ENCODE measurements around the gene GAK. TPM values are rescaled to one million over a fixed set of nuclear protein-coding genes. Genes with fewer than 3 reads are reported as not detected.

Gene GAK
- total RNA-seq, 1 experiment from 2014 or later = 117 TPM

DNA sequence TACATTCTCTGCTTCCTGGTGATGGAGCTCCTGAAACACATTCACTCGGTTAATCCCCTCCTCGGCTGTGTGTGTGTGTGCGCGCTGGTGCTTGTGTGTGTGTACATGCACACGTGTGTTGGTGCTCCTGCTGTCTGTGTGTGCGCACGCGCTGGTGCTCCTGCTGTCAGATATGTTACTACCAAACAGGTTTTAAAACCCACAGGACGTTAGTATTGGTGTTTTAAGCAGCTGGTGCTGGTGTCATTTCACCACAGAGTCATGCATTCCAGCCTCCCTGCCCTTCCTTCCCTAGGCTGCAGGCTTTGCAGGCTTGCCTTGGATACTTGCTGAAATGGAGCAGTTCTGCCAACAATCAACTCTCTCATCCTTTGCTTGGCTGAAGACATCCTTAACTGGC lies 58.1 kb downstream of the GAK start:
- Histone ChIP-seq H3K36me3 (ENCODE audit: low read depth, low read length) (no peaks in the 10 kb centered on the region), H3K27me3 (ENCODE audit: low read length) (no peaks in the 10 kb centered on the region), H3K4me1 (ENCODE audit: insufficient read depth, low read length) (no peaks in the 10 kb centered on the region), H3K27ac (ENCODE audit: low read length) (no peak overlapping the region), H3F3A (ENCODE audit: low read length, unreplicated experiment) (no peaks in the 10 kb centered on the region), H2AFZ (ENCODE audit: low read length) (no peak overlapping the region), H3K9me2 (replicated peaks; ENCODE audit: low read length) (no peaks in the 10 kb centered on the region), H3K79me2 (ENCODE audit: low read length) (no peaks in the 10 kb centered on the region), H4K20me1 (ENCODE audit: low read length) (no peaks in the 10 kb centered on the region), H3K9ac (ENCODE audit: low read length) (no peak overlapping the region), H3K4me2 (ENCODE audit: low read length) (no peak overlapping the region), H3K4me3 (ENCODE audit: low read length) (no peak overlapping the region), H3K9me3 (ENCODE audit: low read length) (no peaks in the 10 kb centered on the region)
- DNase-seq (no peak), ATAC-seq (no peak)
- TF ChIP-seq EZH2phosphoT487 (IDR thresholded peaks at IDR 0.05; ENCODE audit: borderline replicate concordance, low read length) = no peak
- no peak for TF ChIP-seq EZH2 (IDR thresholded peaks at IDR 0.05; ENCODE audit: low read length, unreplicated experiment)
- TF ChIP-seq, protein P1, sequence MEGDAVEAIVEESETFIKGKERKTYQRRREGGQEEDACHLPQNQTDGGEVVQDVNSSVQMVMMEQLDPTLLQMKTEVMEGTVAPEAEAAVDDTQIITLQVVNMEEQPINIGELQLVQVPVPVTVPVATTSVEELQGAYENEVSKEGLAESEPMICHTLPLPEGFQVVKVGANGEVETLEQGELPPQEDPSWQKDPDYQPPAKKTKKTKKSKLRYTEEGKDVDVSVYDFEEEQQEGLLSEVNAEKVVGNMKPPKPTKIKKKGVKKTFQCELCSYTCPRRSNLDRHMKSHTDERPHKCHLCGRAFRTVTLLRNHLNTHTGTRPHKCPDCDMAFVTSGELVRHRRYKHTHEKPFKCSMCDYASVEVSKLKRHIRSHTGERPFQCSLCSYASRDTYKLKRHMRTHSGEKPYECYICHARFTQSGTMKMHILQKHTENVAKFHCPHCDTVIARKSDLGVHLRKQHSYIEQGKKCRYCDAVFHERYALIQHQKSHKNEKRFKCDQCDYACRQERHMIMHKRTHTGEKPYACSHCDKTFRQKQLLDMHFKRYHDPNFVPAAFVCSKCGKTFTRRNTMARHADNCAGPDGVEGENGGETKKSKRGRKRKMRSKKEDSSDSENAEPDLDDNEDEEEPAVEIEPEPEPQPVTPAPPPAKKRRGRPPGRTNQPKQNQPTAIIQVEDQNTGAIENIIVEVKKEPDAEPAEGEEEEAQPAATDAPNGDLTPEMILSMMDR (conservative IDR thresholded peaks at IDR 0.05; ENCODE audit: low read depth, low read length) = no peak
- ChIA-PET POLR2A (ENCODE audit: unreplicated experiment) (no interaction called here), CTCF (no interaction called here)
- BruUV-seq (replicated peaks) = no TSS peak
- intact Hi-C loops (cut with micrococcal nuclease) = no loop called here

DNA sequence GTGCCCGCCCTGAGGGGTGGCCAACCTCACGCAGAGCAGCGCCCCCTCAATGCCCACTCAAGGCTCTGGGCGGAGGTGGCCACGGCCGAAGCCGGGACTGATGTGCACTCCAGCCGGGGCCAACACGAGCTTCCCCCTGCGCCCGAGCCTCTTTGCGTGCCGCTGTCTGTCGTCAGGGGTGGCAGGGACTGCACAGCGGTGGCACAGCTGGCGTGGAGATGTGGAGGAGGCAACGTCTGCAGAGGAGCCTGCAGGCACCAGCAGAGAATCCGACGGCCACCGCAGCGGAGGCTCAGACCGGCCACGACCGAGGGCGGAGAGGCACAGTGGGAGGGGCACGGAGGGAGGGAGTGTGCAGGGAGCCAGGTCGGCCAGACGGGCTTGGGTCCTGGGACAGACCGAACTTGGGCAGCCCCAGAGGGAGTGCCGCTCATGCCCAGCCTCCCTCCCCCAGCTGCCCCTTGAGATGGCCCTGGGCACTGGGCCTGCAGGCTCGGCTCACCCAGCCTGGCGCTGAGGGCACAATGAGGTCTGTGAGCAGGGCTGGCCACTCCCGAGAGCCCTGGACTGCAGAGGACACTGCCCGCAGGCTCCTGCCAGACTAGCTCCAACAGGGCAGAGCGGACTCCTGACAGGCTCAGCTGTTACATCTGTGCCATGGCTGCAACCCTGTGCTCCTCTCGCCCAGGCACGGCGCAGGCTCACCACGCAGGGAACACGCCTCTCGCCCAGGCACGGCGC lies 59.7 kb downstream of the GAK start:
- H2AFZ ChIP-seq (ENCODE audit: low read length) = no peak overlapping the region
- no TSS peak for BruUV-seq (replicated peaks)
- H3K9ac ChIP-seq (ENCODE audit: low read length) = no peak overlapping the region
- no peak overlapping the region for H3K27ac ChIP-seq (ENCODE audit: low read length)
- POLR2A ChIA-PET (ENCODE audit: unreplicated experiment) = no interaction called here
- TF ChIP-seq EZH2phosphoT487 (IDR thresholded peaks at IDR 0.05; ENCODE audit: borderline replicate concordance, low read length) = no peak
- TF ChIP-seq, protein P1 (conservative IDR thresholded peaks at IDR 0.05; ENCODE audit: low read depth, low read length) = no peak
- H3K79me2 ChIP-seq (ENCODE audit: low read length) = no peaks in the 10 kb centered on the region
- H3K9me2 ChIP-seq (replicated peaks; ENCODE audit: low read length) = no peaks in the 10 kb centered on the region
- CTCF ChIA-PET = no interaction called here
- DNase-seq = no peak
- no peaks in the 10 kb centered on the region for H3K9me3 ChIP-seq (ENCODE audit: low read length)
- no peaks in the 10 kb centered on the region for H4K20me1 ChIP-seq (ENCODE audit: low read length)
- no peak for ATAC-seq
- no peak overlapping the region for H3K4me2 ChIP-seq (ENCODE audit: low read length)
- H3K4me3 ChIP-seq (ENCODE audit: low read length) = no peak overlapping the region
- H3K4me1 ChIP-seq (ENCODE audit: insufficient read depth, low read length) = no peaks in the 10 kb centered on the region
- intact Hi-C loops (cut with micrococcal nuclease) = no loop called here
- no peaks in the 10 kb centered on the region for H3K36me3 ChIP-seq (ENCODE audit: low read depth, low read length)
- H3F3A ChIP-seq (ENCODE audit: low read length, unreplicated experiment) = no peaks in the 10 kb centered on the region
- no peaks in the 10 kb centered on the region for H3K27me3 ChIP-seq (ENCODE audit: low read length)

DNA sequence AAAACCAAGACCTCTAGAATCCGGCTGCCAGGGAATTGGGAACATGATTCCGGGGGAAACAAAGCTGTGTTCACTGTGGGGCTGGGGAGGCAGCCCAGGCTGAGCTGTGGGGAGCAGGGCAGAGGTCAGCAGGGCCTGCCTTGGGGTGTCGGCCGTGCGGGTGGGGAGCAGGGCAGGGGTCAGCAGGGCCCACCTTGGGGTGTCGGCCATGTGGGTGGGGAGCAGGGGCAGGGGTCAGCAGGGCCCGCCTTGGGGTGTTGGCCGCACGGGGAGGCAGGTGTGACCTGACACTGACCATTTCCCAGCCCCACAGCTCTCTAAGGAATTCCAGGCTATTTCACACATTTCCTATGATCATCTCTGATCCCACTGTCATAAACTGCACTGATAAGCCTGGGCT lies 60.6 kb downstream of the GAK start:
- H3K4me1 ChIP-seq (ENCODE audit: insufficient read depth, low read length) = no peaks in the 10 kb centered on the region
- no peak overlapping the region for H3K4me2 ChIP-seq (ENCODE audit: low read length)
- no peak overlapping the region for H2AFZ ChIP-seq (ENCODE audit: low read length)
- BruUV-seq (replicated peaks) = no TSS peak
- no peaks in the 10 kb centered on the region for H3K9me3 ChIP-seq (ENCODE audit: low read length)
- ATAC-seq (no peak), DNase-seq (no peak)
- H3K4me3 ChIP-seq (ENCODE audit: low read length) = no peak overlapping the region
- H3K27me3 ChIP-seq (ENCODE audit: low read length) = no peaks in the 10 kb centered on the region
- CTCF ChIA-PET = no interaction called here
- no peaks in the 10 kb centered on the region for H4K20me1 ChIP-seq (ENCODE audit: low read length)
- no peaks in the 10 kb centered on the region for H3K36me3 ChIP-seq (ENCODE audit: low read depth, low read length)
- no peaks in the 10 kb centered on the region for H3F3A ChIP-seq (ENCODE audit: low read length, unreplicated experiment)
- H3K79me2 ChIP-seq (ENCODE audit: low read length) = no peaks in the 10 kb centered on the region
- no peak overlapping the region for H3K9ac ChIP-seq (ENCODE audit: low read length)
- TF ChIP-seq EZH2phosphoT487 (IDR thresholded peaks at IDR 0.05; ENCODE audit: borderline replicate concordance, low read length) = no peak
- no peak overlapping the region for H3K27ac ChIP-seq (ENCODE audit: low read length)
- H3K9me2 ChIP-seq (replicated peaks; ENCODE audit: low read length) = no peaks in the 10 kb centered on the region
- intact Hi-C loops (cut with micrococcal nuclease) = no loop called here
- POLR2A ChIA-PET (ENCODE audit: unreplicated experiment) = no interaction called here
